Fibroblast of lung (primary cell): ENCODE results near the gene CCDC73.

Source experiments
- CTCF ChIP-seq, 2 donors: IDR thresholded peaks in 1 of 2; conservative IDR thresholded peaks in 1 of 2; 1 replicate in 1 of 2; 2 replicates in 1 of 2; pipeline ENCODE4 v1.5.1; 2011 to 2012; ENCODE audit warnings: low read length in 2 of 2, control low read depth in 1 of 2, inconsistent platforms in 1 of 2, low read depth in 1 of 2, mild to moderate bottlenecking in 1 of 2
- EZH2 ChIP-seq: IDR thresholded peaks from 2 replicates; pipeline ENCODE4 v1.5.1; 2012; ENCODE audit warnings: low read length, control low read depth, mild to moderate bottlenecking; ENCODE audit errors: missing control alignments

DNA sequence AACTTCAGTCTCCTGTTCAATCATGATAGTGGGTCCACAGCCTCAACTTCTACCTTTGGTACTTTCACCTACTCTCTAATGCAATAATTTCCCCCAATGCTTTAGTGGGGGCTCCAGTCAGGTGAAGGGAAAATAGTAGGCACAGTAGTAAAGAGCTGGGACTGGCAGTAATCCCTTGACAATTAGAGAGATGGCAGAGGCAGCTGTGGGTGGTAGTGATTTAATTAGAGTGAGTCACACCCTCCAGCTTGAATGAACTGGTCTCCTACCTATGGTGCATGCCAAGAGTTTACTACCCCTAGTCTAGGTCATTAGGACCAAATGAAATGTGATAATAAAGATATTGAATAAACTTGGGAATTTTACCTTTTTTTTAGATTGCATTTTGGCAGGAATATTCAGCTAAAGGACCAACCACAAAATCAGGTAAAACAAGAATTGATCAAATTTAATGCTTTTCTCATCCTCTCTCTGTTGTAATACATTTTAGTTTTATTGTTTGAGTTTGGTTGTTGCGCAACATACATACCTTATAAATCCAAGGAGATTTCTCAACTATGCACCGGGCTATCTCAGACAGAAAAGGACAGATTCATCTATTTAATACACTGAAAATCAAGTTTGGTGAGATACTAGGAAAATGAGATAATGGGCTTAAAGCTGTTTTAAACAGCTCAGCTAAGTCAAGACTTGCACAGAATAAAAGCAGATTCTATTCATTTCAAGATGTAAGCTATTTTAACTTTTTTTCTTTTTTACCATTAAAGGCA lies 44.2 kb upstream of the CCDC73 start:
- TF ChIP-seq EZH2 (no peak), CTCF (conservative IDR thresholded peaks at IDR 0.05 in 1 of 2, IDR thresholded peaks at IDR 0.05 in 1 of 2; ENCODE audit: low read depth in 1 of 2, low read length in 2 of 2) (no peak)
